ENCODE data around the gene ARRB1.

DNA sequence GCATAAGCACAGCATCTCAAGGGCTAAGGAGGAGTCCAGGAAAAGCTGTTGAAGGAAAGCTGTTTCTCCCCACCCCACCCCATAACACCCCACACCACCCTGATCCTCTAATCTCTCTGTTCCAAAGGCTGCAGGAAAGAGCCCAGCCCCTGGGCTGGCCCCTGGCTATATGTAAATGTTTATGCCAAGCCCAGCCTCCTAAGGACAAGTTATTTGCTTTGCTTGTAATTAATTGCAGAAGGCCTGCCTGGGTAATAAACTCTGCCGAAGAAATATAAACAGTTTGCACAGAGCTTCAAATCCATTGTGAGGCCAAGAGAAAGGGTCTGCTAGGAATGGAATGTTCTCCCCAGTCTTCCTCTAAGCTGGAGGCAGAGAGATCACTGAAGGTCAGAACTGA lies 21.2 kb downstream of the ARRB1 start:
- TF ChIP-seq ZFX (IDR thresholded peaks at IDR 0.05) (no peak), EGR1 (IDR thresholded peaks at IDR 0.05; ENCODE audit: low read depth) (no peak), POLR2A (IDR thresholded peaks at IDR 0.05; ENCODE audit: borderline replicate concordance, extremely low read depth, insufficient read depth, insufficient read length) (no peak), ZNF274 (IDR thresholded peaks at IDR 0.05; ENCODE audit: low read depth, low read length) (no peak), CBX3 (IDR thresholded peaks at IDR 0.05; ENCODE audit: low read depth) (no peak)
- TF ChIP-seq, protein P1, sequence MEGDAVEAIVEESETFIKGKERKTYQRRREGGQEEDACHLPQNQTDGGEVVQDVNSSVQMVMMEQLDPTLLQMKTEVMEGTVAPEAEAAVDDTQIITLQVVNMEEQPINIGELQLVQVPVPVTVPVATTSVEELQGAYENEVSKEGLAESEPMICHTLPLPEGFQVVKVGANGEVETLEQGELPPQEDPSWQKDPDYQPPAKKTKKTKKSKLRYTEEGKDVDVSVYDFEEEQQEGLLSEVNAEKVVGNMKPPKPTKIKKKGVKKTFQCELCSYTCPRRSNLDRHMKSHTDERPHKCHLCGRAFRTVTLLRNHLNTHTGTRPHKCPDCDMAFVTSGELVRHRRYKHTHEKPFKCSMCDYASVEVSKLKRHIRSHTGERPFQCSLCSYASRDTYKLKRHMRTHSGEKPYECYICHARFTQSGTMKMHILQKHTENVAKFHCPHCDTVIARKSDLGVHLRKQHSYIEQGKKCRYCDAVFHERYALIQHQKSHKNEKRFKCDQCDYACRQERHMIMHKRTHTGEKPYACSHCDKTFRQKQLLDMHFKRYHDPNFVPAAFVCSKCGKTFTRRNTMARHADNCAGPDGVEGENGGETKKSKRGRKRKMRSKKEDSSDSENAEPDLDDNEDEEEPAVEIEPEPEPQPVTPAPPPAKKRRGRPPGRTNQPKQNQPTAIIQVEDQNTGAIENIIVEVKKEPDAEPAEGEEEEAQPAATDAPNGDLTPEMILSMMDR (IDR thresholded peaks at IDR 0.05 in 2 of 3, conservative IDR thresholded peaks at IDR 0.05 in 1 of 3; ENCODE audit: borderline replicate concordance in 1 of 3, insufficient read depth in 1 of 3, low read depth in 2 of 3, low read length in 2 of 3) = no peak
